Choroid plexus epithelial cell (primary cell): ENCODE measurements around the gene ZNF516.

Experiments used
- DNase-seq: peaks from one replicate; pipeline ENCODE4 v3.0.0-alpha.2; 2010; ENCODE audit warnings: low read depth
- H3K4me3 ChIP-seq: 2 replicates; pipeline ENCODE4 v1.5.1; 2011; ENCODE audit warnings: low read depth, mild to moderate bottlenecking, control low read depth, low read length, moderate library complexity
- CTCF ChIP-seq: conservative IDR thresholded peaks from 2 replicates; pipeline ENCODE4 v1.5.1; 2011; ENCODE audit warnings: low read depth, mild to moderate bottlenecking, control low read depth, inconsistent platforms, low read length, moderate library complexity

Gene ZNF516

GRCh38 chr18:76499637-76500340 is 4.7 kb upstream of the ZNF516 start:
- DNase-seq, result no peak
- TF ChIP-seq CTCF, result no peak
- H3K4me3 ChIP-seq, result no peak overlapping the region

- TF ChIP-seq CTCF, result no peak
- H3K4me3 ChIP-seq, result no peak overlapping the region
- DNase-seq, result no peak
Observed at GRCh38 chr18:76499021-76499420, 4.0 kb upstream of the ZNF516 start.

GRCh38 chr18:76498064-76498463 is 3.0 kb upstream of the ZNF516 start:
- DNase-seq, result no peak
- no peak overlapping the region for H3K4me3 ChIP-seq
- no peak for TF ChIP-seq CTCF

- DNase-seq, result no peak
- no peak for TF ChIP-seq CTCF
- no peak overlapping the region for H3K4me3 ChIP-seq
Observed at GRCh38 chr18:76497021-76497420, 2.0 kb upstream of the ZNF516 start.

GRCh38 chr18:76496194-76496890 is 1.3 kb upstream of the ZNF516 start:
- peak overlapping the region; percentile 79 for H3K4me3 ChIP-seq
- TF ChIP-seq CTCF, result no peak
- DNase-seq, result peak; percentile 83

- no peak for TF ChIP-seq CTCF
- DNase-seq, result peak; percentile 52
- peak overlapping the region; percentile 79 for H3K4me3 ChIP-seq
Observed at GRCh38 chr18:76495435-76496193, 572 bp upstream of the ZNF516 start.
